C4-2B (cell line): ENCODE results near the gene JTB.
"Not testable (repeated sequence)": the region's sequence is repeated elsewhere in the genome, so short reads cannot be mapped to it uniquely, and the experiment has no call there.

Experiments used
- H3K27ac ChIP-seq: fragments of 450-650 bp; 2 replicates; pipeline ENCODE4 v1.5.1; 2017
- CTCF ChIP-seq: fragments of 450-650 bp; conservative IDR thresholded peaks from 2 replicates; pipeline ENCODE4 v1.5.1; 2017; ENCODE audit warnings: mild to moderate bottlenecking
- ZFX ChIP-seq: fragments of 450-650 bp; IDR thresholded peaks from 2 replicates; pipeline ENCODE4 v1.6.1; 2017

Gene JTB

GRCh38 chr1:154000420-154000819, 22.9 kb upstream of the JTB start:
- no peak overlapping the region for H3K27ac ChIP-seq
- TF ChIP-seq ZFX (no peak), CTCF (no peak)

GRCh38 chr1:153996882-153997281, 19.4 kb upstream of the JTB start:
- H3K27ac ChIP-seq = not testable (repeated sequence)

- no peak for TF ChIP-seq CTCF
Measured at GRCh38 chr1:153995640-153996039, 18.2 kb upstream of the JTB start.

GRCh38 chr1:153995202-153995601, 17.7 kb upstream of the JTB start:
- H3K27ac ChIP-seq = no peak overlapping the region
- TF ChIP-seq CTCF (no peak), ZFX (no peak)

More at GRCh38 chr1:153995640-153996039, 18.2 kb upstream of the JTB start:
- 0 out of 2 replicates have a peak overlapping the region, but pooled peaks have one; percentile 8 for H3K27ac ChIP-seq

GRCh38 chr1:153991806-153992205, 14.3 kb upstream of the JTB start:
- H3K27ac ChIP-seq = no peak overlapping the region
- TF ChIP-seq CTCF = no peak
- no peak for TF ChIP-seq ZFX

GRCh38 chr1:153991151-153991630, 13.7 kb upstream of the JTB start:
- peak overlapping the region; percentile 94 for H3K27ac ChIP-seq
- TF ChIP-seq ZFX = no peak
- TF ChIP-seq CTCF = no peak

GRCh38 chr1:153990468-153991150, 13.1 kb upstream of the JTB start, which contains the start of gene RPS27:
Gene RPS27, plus strand, starts transcription at chr1:153990762. Its CDS starts 35 bp downstream, at chr1:153990797.
- TF ChIP-seq CTCF (no peak), ZFX (no peak)
- peak within 1 kb of the TSS; percentile 94 for H3K27ac ChIP-seq

- TF ChIP-seq CTCF (no peak), ZFX (no peak)
- peak overlapping the region; percentile 77; the same call in 1 of the 2 replicates for H3K27ac ChIP-seq
Measured at GRCh38 chr1:153987621-153988020, 10.1 kb upstream of the JTB start.
